NCI-H69 (cell line): ENCODE data around the gene AGER.
A peak's percentile ranks its signal among the peaks of the same experiment; 100 is the strongest.
"Not testable (repeated sequence)": the region's sequence is repeated elsewhere in the genome, so short reads cannot be mapped to it uniquely, and the experiment has no call there.

Experiments
- DNase-seq: peaks from one replicate; lab custom pipeline; 2025; lab: John Stamatoyannopoulos, UW

The AGER gene

DNA sequence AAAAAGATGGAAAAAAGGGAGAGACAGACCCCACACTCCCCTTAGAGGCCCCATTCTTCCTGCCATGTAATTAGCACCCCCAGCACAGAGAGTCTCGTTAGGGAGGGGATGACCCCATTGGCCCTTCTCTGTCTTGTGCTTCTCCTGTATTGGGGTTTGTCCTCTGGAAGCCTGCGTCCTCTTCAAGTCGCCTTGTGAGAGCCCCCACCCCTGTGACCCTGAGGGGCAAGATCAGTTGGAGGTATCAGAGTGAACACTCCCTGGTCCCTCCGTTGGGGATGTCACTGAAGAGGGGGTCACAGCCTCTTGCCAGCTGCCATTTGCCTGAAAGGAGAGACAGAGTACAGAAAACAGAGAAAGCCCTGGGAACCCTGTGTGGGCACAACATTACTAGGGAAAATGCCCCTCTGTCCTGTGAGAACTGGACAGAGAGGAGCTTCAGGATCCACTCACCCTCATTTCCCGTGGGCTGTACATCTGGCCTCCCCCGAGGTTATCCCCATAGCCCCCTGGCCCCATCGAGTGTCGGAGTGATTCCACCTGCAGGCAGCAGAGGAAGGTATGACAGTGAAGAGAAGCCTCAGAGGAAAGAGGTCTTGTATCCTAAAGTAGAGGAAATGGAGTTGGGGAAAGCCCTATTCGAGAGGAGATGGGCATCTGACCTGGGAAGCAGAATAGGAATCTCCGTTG is 2.2 kb upstream of the AGER start:
- not testable (repeated sequence) for DNase-seq

DNA sequence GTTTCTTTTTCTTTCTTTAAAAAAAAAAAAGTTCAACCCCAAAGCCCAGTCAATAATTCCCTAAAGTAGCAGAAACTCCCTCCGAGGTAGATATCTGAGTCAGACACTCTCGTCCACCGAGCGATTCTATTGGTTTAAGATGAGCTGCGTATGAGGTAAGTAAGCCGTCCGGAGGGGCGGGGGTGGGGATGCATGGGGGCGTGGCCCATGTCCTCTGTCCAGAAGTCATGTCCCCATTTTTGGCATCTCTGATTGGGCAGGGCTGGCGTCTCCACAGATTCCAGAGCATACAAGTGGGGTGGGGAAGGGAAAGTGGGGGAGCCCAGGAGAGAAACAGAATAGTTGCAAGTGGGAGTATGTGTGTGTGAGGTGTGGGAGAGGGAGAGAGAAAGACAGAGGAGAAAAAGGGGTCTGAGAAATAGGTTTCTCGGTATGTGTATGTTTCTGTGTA is 1.7 kb upstream of the AGER start:
- DNase-seq, result not testable (repeated sequence)

DNA sequence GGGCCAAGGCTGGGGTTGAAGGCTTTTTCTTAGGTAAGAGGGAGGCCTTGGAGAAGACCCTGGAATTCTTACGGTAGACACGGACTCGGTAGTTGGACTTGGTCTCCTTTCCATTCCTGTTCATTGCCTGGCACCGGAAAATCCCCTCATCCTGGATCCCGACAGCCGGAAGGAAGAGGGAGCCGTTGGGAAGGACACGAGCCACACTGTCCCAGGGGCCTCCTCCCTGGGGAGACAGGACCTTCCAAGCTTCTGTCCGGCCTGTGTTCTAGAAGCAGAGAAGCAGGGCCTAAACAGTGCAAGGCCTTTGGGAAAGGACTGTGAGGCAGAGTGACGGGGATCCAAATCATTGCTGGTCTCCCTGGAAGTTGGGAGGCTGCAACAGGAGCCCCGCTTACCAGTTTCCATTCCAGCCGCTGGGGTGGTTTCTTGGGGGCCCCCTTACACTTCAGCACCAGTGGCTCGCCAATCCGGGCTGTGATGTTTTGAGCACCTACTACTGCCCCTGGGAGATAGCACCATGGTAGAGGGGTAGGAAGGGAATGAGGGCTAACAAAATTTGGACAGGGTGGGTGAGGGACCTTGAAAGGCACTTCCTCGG is 470 bp downstream of the AGER start:
- no peak for DNase-seq

DNA sequence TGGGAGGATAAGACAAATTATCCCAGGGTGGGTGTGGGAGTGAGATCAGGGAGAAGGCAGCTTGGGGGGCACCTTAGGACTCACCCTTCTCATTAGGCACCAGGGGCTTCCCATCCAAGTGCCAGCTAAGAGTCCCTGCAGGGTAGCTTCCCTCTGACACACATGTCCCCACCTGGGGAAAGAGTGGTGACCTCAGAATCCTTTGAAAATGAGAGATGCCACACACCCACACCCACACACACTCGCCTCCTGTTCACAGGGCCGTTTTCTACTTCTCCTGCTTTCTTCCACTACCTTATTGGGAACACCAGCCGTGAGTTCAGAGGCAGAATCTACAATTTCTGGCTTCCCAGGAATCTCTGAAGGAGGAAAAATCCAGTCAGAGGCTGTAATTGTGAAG is 1.0 kb downstream of the AGER start:
- no peak for DNase-seq

DNA sequence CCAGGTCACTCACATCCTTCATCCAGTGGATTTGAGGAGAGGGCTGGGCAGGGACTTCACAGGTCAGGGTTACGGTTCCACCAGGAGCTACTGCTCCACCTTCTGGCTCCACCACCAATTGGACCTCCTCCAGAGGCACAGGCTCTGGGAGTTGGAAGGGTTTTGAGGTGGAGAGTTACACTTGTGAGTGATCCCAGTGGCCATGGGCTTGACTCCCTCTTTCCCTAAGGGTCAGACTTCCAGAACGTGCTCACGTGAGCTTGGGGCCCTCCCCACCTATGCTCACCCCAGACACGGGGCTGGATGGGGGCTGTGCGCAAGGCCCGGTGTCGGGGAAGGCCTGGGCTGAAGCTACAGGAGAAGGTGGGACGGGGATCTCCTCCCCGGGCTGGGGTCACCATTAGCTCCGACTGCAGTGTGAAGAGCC is 1.5 kb downstream of the AGER start:
- DNase-seq, result no peak

DNA sequence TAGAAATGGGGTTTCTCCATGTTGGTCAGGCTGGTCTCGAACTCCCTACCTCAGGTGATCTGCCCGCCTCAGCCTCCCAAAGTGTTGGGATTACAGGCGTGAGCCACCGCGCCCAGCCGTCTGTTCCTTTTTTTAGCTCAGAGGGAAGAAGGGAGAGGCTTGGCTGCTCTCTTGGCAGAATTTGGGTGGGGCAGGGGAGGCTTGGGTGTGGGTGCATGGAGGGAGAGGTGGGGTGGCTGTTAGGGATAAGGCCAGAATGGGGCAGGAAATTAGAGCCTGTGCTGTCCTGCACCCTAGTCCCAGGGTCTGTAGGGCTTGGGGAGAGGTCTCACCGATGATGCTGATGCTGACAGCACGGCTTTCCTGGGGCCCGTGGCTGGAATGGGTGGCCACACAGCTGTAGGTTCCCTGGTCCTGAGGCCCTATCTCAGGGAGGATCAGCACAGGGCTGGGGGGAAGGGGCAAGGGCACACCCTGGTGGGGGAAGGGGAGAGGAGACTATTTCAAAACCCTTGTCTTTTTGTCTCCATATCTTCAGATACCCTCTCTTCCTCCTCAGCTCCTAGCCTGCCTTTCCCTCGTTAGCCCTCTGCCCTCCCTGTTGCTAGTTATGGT is 2.0 kb downstream of the AGER start:
- DNase-seq, result no peak

DNA sequence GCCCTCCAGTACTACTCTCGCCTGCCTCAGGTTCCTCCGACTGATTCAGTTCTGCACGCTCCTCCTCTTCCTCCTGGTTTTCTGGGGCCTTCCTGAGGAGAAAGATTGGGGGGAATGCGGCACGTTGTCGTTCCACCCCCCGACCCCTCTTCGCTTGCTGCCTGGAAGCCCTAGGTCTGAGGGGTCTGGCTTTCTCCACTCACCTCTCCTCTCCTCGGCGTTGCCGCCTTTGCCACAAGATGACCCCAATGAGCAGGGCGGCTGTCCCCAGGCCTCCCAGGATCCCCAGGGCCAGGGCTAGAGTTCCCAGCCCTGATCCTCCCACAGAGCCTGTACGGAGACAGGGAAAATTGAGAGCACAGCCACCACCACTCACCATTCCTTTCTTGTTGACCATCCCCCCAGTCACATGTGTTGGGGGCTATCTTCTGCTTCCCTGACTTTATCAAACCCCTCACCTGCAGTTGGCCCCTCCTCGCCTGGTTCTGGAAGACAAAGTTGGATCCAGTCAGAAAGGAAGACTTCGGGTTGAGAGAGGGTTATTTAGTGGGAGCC is 2.8 kb downstream of the AGER start:
- no peak for DNase-seq

DNA sequence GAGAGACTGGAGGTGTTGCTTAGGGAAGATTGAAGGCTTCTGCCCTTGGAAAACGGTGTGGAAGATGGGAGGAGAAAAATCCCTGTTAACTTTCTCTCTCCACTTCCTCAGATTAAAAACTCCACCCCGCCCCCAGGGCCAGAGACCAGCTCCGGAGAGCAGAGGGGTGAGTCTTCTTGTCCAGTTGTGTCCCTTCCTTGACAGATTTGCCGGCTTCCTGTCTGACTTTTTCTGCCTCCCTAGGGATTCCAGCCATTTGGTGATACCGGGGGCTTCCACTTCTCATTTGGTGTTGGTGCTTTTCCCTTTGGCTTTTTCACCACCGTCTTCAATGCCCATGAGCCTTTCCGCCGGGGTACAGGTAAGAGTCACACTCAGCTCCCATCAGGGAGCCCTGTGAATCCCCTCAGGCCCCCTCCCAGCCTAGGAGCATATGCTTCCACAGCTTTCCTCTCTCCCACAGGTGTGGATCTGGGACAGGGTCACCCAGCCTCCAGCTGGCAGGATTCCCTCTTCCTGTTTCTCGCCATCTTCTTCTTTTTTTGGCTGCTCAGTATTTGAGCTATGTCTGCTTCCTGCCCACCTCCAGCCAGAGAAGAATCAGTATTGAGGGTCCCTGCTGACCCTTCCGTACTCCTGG is 4.2 kb downstream of the AGER start:
- DNase-seq, result no peak

DNA sequence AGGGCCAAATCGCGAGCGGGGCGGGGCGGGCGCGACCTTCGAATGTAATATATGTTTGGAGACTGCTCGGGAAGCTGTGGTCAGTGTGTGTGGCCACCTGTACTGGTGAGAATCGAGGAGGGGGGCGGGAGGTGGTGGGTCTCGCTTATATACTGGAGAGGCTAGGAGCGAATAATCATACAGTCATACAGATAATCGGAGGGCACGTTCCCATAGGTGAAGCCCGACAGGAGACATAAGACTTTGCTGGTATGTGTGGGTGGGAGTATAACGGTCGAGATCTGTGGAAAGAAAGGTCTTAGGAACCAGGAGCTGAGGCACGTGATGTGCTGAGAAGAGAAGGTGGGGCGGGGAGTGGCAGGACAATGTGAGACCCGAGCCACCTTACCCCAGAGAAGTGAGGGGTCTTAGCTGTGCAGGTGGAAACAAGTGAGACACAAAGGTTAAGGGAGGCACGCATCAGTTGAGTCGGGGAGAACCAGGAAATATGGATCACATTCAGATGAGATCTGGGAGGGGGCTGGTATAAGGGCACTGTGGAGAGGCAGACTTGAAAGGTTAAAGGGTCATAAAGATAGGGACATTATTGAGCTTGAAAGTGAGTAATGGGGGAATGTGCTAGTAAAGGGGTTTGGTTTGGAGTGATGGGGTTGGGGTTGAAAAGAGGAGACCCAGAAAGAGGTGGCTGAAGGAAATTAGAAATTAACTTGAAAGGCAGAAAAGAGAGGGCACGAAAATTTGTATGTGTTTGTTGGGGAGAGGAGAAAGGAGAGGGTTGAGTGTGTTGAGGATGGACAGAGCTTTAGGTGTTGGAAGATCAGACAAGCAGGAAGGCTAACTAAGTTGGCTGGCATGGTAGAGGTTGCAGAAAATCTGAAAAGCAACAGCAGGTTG is 5.3 kb downstream of the AGER start:
- DNase-seq, result peak; percentile 51

DNA sequence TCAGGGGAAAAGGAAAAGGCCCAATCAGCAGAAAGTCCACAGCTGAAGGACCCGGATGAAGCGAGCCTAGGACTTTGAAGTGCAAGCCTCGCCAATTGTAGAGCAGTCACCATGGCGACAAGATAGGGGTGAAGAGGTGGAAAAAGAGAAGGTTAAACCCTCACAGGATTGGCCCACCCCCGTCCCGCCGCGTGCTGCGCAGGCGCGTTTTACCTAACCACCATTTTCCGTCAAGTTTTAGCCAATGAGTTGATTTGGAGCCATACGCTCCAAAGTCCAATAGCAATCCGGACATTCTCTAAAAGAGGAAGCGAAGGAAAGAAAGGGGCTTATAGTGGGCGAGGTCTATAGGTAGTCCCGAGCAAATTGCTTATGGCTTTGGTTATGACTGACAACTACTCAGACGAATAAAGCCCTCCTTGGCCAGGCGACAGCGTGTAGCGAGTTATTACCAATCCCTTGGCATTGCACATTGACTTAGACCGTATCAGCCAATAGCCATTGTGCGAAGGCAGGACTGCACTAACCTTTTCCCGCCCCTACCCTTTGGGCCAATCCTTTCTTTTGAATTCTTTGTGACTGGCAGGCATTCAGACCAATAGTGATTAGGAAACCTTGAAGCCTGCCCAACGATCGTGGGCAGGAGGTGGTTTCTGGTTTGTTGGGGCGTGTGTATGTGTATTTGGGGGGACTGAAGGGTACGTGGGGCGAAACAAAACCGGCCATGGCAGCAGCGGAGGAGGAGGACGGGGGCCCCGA is 6.1 kb downstream of the AGER start, which contains the start of gene RNF5:
Gene RNF5 (plus strand): TSS at position 618 of the 759 bp plus-strand sequence. CDS start 107 bp downstream, at position 725.
- peak; percentile 100 for DNase-seq

DNA sequence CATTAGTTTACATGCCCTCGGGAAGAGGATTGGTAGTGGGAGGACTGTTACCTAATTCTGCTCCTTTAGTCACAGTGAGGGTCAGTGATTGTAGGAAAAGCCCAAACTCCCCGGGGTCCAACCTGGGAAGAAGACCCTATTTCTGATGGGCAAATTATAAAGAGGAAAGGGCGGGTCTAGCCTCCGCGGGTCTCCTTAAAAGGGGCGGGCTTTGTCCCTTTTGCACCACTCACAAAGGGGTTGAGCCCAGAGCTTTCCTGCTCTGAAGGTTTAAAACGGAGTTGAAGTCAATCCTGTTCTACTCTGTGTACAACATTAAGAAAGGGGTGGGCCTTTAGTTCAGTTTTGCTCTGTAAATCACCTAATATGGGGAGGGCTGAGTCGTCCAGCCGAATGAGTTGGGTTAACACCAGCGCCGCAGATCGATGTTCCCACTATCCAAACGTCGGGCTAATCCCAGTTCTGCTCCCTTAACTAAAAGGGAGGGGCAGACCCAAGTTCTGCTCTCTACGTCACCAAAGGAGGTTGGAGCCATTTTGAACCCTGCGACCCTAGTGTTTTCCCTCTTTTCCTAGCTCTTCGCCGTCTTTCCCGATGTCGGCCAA is 6.8 kb downstream of the AGER start:
- peak; percentile 90 for DNase-seq

DNA sequence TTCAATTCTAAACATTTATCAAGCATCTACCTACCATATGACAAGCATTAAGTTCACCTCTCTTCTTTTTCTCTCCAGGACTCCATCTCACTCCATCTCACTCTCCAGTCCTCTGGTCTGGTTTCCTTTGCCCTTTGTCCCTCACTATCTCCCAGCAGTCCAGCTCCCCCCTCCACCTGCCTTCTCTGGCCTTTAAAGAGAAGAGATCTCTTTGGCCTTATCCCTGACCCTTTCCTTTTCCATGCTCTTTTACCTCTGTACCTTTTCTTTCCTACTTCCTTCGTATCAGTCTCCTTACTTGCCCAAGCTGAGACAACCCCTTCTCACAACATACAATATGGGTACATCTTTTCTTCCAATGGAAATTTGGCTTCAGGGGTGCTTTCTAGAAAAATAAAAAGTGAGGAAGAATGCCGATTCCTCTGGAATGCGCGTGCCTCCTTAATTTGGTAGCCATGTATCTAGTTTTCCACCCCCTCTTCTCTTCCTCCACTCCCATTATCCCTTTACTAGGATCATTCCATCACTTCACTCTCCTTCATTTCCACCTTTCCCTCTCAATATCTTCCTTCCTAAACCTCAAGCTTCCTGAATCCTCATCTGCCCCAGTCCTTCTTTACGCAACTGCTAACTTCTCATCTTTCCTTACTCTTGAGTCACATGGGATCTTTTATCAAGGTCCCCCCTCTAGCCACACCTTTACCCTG is 7.4 kb downstream of the AGER start:
- DNase-seq, result peak; percentile 42

DNA sequence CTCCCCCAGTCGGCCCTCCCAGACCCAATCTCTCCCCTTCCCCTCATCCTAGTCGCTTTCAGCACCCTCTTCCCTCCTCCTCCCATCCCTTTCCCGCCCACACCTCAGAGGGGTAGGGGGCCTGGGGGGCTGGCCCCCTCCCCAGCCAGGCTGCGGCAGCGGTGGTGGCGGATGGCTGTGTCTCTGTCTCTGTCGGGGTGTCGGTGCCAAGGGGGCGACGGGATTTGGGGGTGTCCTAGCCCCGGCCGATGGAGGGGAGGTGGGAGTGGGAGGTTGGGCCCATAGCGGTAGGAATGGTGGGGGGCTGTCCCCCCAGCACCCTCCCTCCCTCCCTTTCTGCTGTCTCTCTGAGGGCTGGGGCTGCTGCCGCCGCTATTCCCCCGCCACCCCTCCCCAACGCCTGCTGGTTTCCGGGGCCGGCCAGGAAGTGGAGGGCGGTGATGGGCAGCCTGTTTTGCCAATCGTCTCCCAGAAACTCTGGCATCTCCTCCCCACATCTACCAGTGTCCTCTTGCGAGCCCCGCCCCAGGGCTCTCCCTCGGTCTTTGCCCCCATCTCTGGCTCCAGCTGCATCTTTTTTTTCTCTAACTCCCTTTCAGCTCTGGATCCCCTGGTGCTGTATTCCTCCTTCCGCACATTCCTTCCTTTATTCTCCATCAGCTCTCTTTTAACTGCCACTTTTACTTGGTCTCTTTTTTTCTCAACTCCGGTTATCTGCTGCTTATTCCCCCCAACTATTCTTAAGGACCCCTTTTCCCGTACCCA is 8.2 kb downstream of the AGER start, which contains the start of gene AGPAT1:
Gene AGPAT1 (minus strand): TSS at position 374 of the 765 bp plus-strand sequence. CDS start 4,588 bp downstream, outside the sequence.
- DNase-seq, result peak; percentile 97

DNA sequence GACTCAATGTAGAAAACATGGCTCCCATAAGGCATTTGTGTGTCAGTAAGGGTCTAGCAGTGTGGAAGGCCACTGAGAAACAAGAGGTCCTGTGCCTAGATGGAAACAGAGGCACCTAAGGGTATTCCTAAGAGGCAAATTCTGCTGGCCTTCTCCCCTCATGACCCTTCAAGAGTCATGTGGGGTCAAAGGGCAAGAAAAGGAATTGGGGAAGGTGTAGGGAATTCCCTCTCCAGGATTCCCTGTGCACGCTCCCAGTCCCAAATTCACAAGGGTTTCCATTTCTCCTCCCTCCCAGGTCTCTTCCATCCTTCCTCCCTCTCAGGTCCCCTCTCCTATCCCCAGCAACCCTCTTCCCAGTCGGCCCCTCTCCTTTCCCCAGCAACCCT is 8.7 kb downstream of the AGER start:
- no peak for DNase-seq

DNA sequence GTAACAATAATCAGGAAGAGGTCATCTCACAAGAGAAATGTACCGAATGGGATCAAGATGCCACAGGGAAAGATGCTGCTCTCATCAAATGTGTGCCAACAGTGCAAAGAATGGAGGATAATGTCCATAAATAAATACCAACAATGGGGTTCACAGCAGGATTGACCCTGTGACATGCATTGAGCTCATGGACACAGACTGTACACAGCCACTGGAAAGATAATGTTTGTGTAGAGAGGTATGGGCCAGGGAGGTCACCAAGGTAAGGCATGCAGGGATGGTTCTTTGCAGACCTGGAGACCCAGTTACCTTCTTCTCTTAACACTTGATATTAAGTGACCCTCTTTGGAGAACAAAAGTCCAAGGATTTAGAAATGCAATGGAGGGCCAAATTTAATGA is 9.6 kb downstream of the AGER start:
- no peak for DNase-seq

DNA sequence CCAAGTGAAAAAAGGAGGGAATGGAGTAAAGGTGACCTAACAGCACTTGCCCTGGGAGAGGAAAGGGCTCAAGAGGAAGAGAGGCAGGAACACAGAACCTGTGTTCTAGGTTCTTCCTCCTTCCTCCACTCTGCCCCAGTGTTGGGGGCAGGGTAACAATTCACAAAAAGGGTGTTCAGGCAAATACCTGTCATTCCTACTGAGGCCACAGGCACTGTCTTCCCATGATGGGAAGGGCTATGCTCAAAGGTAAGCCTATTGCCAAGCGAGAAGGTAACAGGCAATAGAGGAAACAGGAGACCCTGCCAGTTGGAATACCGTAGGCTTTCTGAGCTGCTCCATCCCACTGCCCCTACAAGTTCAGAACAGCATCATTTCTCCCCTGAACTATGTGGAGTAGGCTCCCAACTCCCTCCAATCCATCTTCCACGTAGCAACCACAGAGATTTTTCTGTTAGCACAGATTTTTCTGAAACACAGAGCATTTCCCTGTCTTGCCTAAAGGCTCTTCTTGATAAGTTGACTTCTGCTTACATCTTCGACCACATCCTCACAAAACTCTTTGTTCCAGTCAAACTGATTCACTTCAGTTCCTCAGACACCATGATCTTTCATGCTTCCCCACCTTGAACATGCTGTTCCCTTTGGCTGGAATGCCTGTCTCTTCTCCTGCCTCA is 10.9 kb downstream of the AGER start:
- DNase-seq, result no peak

DNA sequence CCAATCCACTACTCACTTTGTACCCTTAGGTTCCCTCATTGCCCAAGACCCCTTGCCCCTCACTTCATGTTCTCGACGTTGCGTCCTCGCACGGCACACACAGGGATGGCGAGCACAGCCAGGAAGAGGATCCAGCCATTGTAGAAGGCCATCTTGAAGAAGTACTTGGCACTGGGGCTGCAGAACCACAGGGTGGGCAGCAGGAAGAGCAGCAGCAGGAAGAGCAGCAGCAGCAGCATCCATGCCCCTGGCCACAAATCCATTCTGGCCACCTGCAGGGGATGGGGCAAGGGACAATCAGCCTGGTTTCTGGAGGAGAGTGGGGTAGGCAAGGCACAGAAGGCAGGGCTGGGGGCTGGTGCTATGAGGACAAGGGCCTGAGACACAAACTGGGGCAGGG is 12.8 kb downstream of the AGER start:
- DNase-seq, result no peak

DNA sequence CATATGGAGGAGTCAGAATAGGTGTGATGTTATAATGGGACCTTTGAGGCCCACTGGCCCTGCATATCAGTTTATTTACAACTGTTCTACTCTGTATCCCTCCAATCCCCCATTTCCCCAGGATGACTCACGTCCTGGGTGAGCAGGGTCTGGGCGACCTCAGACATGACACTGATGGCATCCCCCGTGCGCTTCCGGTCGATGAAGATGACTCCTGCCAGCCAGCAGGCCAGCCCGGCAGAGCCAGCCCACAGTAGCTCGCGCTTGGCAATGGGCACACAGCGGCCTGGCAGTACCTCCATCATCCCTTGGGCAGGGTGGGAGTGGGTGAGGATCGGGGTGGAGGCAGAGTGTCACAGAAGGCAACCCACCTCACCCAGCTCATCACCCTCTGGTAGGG is 13.8 kb downstream of the AGER start:
- DNase-seq, result no peak
